Activated naive CD8-positive, alpha-beta T cell treated with anti-CD3 and anti-CD28 coated beads, Interleukin-2, amount 10 ng/mL, durations not matched to agents 7 days and 5 days (primary cell): Measurements from ENCODE around the gene PTPN1. TPM values are rescaled to one million over a fixed set of nuclear protein-coding genes. Genes with fewer than 3 reads are reported as not detected.
"Not testable (repeated sequence)": the region's sequence is repeated elsewhere in the genome, so short reads cannot be mapped to it uniquely, and the experiment has no call there.

Experiments used
- ATAC-seq: fragments of 150-1000 bp; cut with Tn5 transposase; one replicate; pipeline ENCODE4 v1.10.0; 2021; ENCODE audit warnings: low read depth, moderate library complexity
- POLR2A ChIA-PET: fragments of 350-600 bp; sonication (Branson Sonifier 250); formaldehyde crosslinking; loops from one replicate; lab custom pipeline; 2021; ENCODE audit warnings: antibody characterized with exemption; lab: Charles Lee
- DNase-seq: peaks from one replicate; pipeline ENCODE4 v3.0.0; 2021
- H3K27ac Mint-ChIP-seq: one replicate; pipeline ENCODE4 v1.8.0; 2022; ENCODE audit warnings: mild to moderate bottlenecking, mixed read lengths
- H3K27me3 Mint-ChIP-seq: one replicate; pipeline ENCODE4 v1.8.0; 2022; ENCODE audit warnings: mild to moderate bottlenecking, moderate library complexity, mixed read lengths
- H3K36me3 Mint-ChIP-seq: one replicate; pipeline ENCODE4 v1.8.0; 2021; ENCODE audit warnings: mild to moderate bottlenecking, mixed read lengths
- H3K4me1 Mint-ChIP-seq: one replicate; pipeline ENCODE4 v1.8.0; 2021; ENCODE audit warnings: mixed read lengths
- H3K4me3 Mint-ChIP-seq: one replicate; pipeline ENCODE4 v1.8.0; 2022; ENCODE audit warnings: mild to moderate bottlenecking, moderate library complexity, mixed read lengths
- H3K9me3 Mint-ChIP-seq: one replicate; pipeline ENCODE4 v1.8.0; 2021; ENCODE audit warnings: mixed read lengths
- total RNA-seq, 2 experiments: library from RNA; stranded (reverse); gene quantifications; one replicate each; pipeline ENCODE4 v1.2.3, GENCODE V29; 2021

PTPN1 gene
- total RNA-seq, 2 experiments from 2014 or later: 65.9 to 67.3 TPM

DNA sequence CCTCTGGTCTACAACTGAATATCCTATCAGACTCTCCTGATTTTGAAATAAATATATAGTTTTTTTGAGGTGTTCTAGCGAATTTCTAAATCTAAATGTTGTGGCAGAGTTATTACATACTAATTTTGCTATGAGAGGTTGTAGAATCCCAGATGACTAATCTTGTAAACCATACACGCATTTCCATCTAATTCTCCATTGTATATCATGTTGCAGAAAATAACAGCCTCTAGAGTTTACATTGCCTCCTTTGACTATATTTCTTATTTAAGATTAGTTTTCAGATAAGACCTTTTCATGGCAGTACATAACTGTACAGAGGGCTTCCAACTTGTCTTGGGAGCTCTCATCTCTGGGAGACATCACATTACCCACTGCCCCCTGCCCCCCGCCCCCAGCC, 22.9 kb downstream of the PTPN1 start:
- H3K4me3 Mint-ChIP-seq: no peak overlapping the region
- no peak for DNase-seq
- H3K4me1 Mint-ChIP-seq: peaks cover 29% of the 10 kb centered on the region
- POLR2A ChIA-PET: no interaction called here
- peaks cover 13% of the 10 kb centered on the region for H3K36me3 Mint-ChIP-seq
- no peaks in the 10 kb centered on the region for H3K9me3 Mint-ChIP-seq
- no peak overlapping the region for H3K27ac Mint-ChIP-seq
- ATAC-seq: no peak
- H3K27me3 Mint-ChIP-seq: no peaks in the 10 kb centered on the region

DNA sequence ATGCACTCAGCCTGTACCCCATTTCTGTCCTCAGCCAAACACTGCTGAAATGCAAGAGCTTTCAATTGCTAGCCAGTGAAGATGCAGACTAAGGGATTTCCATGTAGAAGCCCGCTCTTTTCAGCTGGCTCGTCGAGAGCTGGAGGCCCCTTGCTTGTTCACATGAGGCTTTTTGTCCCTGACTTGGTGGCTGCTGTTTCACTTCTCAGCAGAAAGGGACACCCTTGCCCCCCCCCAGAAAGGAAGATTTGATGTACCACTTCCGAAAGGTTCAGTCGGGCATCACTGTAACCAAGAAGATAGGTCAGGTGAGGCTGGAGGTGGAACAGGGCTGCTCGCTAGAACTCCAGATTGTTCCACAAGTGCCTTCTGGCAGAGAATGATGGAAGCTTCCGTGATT, 23.3 kb downstream of the PTPN1 start:
- POLR2A ChIA-PET: no interaction called here
- H3K36me3 Mint-ChIP-seq: peaks cover 16% of the 10 kb centered on the region

DNA sequence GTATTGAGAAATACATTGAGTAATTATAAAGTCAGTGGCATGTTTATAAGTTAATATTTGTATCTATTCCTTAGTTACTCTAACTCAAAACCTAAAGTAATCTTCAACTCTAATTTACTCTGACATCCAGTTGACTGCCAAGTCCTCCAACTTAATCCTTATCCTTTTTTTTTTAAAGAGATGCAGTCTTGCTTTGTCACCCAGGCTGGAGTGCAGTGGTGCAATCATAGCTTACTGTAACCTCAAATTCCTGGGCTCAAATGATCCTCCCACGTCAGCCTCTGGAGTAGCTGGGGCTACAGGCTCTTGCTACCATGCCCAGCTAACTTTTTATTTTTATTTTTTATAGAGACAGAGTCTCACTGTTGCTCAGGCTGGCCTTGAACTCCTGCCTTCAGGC, 24.4 kb downstream of the PTPN1 start:
- Mint-ChIP-seq H3K36me3 (peaks cover 16% of the 10 kb centered on the region), H3K27me3 (no peaks in the 10 kb centered on the region), H3K4me1 (peaks cover 29% of the 10 kb centered on the region), H3K27ac (no peak overlapping the region), H3K4me3 (no peak overlapping the region), H3K9me3 (no peaks in the 10 kb centered on the region)
- no peak for DNase-seq
- POLR2A ChIA-PET: no interaction called here
- ATAC-seq: no peak

More for the DNA sequence above, 23.3 kb downstream of the PTPN1 start:
- no peak overlapping the region for H3K4me3 Mint-ChIP-seq
- peaks cover 32% of the 10 kb centered on the region for H3K4me1 Mint-ChIP-seq
- no peak overlapping the region for H3K27ac Mint-ChIP-seq
- no peaks in the 10 kb centered on the region for H3K9me3 Mint-ChIP-seq
- no peak for DNase-seq
- H3K27me3 Mint-ChIP-seq: no peaks in the 10 kb centered on the region
- ATAC-seq: no peak

DNA sequence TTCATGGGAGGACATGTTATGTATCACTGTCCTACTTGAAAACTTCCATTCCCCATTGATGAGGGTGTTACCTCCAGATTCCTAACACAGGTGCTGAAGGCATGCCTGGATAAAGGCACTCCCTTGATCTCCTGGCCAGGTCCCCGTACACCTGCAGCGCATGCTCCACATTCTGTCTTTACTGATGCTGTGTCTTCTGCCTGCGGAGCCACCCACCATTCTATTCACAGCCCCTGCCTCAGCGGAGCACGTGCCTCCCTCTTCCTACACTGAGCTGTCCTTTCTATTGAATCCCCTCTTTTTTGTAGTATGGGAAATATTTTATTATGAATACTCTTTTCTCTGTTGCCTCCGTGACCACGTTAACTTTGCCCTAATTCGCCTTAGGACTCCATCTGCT, 25.0 kb downstream of the PTPN1 start:
- Mint-ChIP-seq H3K4me1 (peaks cover 29% of the 10 kb centered on the region), H3K27me3 (no peaks in the 10 kb centered on the region), H3K4me3 (no peak overlapping the region), H3K27ac (no peak overlapping the region), H3K9me3 (no peaks in the 10 kb centered on the region), H3K36me3 (peaks cover 16% of the 10 kb centered on the region)
- no peak for ATAC-seq
- no peak for DNase-seq
- POLR2A ChIA-PET: no interaction called here

DNA sequence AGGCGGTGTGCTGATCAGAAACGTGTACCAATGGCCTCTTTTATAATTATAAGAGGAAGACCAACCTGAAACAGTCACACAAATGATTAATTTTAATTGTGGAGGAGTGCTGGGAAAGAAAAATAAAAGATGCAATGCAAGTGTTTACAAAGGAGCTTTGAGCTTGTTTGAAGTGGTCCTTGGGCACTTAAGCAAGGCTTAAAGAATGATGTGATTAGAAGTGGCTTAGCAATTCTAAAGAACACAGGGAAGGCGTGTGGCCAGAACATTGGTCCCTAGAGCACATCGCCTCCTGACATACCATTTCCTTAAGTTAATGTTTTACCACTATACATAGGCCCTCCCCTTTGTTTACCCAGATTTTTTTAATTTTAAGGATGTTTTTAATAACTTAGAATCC, 26.1 kb downstream of the PTPN1 start:
- Mint-ChIP-seq H3K27ac (no peak overlapping the region), H3K9me3 (no peaks in the 10 kb centered on the region)
- POLR2A ChIA-PET: no interaction called here

DNA sequence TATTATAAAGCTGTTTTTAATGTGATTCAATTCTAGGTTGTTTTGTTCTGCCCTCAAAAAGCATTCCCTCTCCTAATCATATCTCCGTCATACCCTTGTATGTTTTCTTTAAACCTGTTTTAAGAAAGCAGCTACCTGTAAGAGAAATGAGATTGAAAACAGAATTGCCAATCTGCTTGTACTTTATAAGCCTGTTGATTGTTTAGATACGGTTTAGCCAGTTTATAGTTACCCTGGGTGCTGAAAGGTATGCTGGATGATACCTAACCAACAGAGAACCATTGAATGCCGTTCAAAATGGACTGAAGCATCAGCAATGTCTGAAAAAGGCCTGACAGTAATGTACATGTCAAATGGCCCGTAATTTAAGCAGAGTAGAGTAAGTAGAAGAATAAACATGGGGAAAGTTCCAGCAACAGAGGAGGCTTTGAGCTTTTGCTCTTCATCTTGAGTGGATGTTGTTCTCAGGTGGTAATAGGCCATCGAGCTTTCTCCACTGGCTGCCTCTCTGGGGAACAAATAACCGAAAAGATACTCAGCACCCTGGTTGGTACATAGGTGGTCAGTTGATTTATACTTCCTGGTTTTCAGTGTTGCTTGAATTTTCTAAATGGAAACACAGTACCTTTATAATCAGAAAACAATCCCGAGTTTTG, 27.5 kb downstream of the PTPN1 start:
- peaks cover 25% of the 10 kb centered on the region for H3K36me3 Mint-ChIP-seq
- H3K4me3 Mint-ChIP-seq: no peak overlapping the region
- H3K27ac Mint-ChIP-seq: no peak overlapping the region
- ATAC-seq: no peak
- POLR2A ChIA-PET: interaction anchor here (0.7 kb wide), 1 partner anchor 14 kb away, joined by 3 read pairs; no protein-coding TSS in a partner anchor
- DNase-seq: no peak
- peaks cover 38% of the 10 kb centered on the region for H3K4me1 Mint-ChIP-seq
- no peaks in the 10 kb centered on the region for H3K9me3 Mint-ChIP-seq
- no peaks in the 10 kb centered on the region for H3K27me3 Mint-ChIP-seq

More for the DNA sequence above, 26.1 kb downstream of the PTPN1 start:
- H3K4me1 Mint-ChIP-seq: peaks cover 31% of the 10 kb centered on the region
- peaks cover 18% of the 10 kb centered on the region for H3K36me3 Mint-ChIP-seq
- H3K4me3 Mint-ChIP-seq: no peak overlapping the region
- no peaks in the 10 kb centered on the region for H3K27me3 Mint-ChIP-seq
- no peak for ATAC-seq
- DNase-seq: no peak

DNA sequence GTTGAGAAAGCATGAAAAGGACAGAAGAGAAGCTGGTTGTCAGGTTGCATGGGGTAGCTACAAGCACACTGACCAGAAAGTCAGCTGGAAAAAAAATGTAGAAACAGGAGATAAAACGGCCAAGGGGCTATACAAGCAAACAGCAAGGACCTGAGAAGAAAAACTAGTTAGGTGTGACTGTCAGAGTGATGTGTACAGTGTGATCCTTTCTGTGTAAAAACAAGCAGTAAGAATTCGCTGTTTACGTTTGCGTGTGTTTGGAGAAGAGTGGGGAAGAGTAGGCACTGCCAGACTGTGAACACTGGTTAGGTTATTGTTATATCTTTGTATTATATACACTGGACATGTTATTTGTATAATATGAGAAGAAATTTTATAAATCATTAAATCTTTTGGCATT, 28.1 kb downstream of the PTPN1 start:
- Mint-ChIP-seq H3K36me3 (peaks cover 26% of the 10 kb centered on the region), H3K4me3 (no peak overlapping the region), H3K27me3 (no peaks in the 10 kb centered on the region), H3K9me3 (no peaks in the 10 kb centered on the region), H3K27ac (no peak overlapping the region), H3K4me1 (peaks cover 38% of the 10 kb centered on the region)
- POLR2A ChIA-PET: interaction anchor here (0.7 kb wide), 2 partner anchors 12 to 14 kb away, joined by 3 to 5 read pairs; no protein-coding TSS in a partner anchor
- ATAC-seq (no peak), DNase-seq (no peak)

DNA sequence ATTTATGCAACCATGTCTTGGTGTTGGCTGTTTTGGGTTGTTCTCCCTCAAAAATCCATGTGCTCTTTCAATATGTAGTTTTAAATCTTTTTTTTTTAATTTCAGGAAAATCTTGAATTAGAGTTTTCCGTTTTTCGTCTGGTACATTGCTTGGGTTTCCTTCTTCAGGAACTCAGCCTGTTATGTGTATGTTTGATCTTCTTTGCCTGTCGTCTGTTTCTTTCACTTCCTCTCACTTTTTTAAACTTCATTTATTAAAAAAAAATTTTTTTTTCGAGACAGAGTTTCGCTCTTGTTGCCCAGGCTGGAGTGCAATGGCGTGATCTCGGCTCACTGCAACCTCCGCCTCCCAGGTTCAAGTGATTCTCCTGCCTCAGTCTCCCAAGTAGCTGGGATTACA, 29.6 kb downstream of the PTPN1 start:
- POLR2A ChIA-PET, H3K4me3 Mint-ChIP-seq, DNase-seq, H3K9me3 Mint-ChIP-seq, H3K27ac Mint-ChIP-seq, H3K27me3 Mint-ChIP-seq, ATAC-seq: not testable (repeated sequence)
- Mint-ChIP-seq H3K36me3 (peaks cover 33% of the 10 kb centered on the region), H3K4me1 (peaks cover 42% of the 10 kb centered on the region)

DNA sequence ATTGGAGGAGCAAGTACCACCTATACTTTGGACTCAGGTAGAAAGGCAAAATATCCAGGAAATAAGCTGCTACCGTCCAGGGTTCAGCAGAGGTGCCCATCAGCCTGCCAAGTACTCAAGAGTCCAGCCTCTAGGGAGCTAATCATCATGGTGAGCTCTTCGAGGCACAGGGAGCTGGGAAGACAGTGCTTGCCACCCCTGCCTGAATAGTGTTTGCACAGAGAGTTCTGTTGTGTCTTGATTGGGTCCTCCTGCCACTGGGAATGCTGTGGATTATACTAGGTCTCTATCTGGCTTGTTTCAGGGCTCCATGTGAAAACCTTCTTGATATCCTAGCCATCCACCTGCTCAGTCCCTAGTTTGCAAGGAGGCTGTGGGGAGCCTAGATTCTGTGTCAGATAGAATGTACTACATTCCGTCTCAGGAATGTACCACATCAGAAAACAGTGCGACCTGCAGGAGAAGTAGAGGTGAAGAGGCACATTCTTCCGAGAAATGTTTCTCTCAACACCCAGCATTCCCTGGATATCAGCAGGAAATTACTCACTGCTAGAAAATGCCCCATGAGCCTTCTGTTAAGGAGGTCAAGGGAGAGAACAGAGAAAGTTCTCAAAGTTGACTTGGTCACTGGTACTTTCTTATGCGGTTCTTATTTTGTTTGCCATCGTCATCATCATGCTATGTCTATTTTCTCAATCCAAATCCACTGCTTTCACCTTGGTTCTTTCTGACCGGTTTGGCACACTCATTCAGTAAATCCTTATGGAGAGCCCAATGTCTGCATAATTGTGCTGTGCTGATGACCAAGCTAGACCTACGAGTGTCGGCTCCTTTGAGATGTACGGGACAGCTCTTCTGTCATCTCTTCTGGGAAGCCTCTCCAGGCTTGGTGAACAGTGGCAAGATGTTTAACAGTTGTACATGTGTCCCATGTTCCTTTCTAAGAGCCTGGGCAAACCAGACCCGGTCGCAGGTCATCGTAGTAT, 30.7 kb downstream of the PTPN1 start:
- no peak for ATAC-seq
- POLR2A ChIA-PET: interaction anchor here (0.6 to 1.4 kb wide), 4 partner anchors 10 to 367 kb away, joined by 3 to 4 read pairs (median 3); partner anchors contain the start of gene BCAS4
- no peak overlapping the region for H3K27ac Mint-ChIP-seq

DNA sequence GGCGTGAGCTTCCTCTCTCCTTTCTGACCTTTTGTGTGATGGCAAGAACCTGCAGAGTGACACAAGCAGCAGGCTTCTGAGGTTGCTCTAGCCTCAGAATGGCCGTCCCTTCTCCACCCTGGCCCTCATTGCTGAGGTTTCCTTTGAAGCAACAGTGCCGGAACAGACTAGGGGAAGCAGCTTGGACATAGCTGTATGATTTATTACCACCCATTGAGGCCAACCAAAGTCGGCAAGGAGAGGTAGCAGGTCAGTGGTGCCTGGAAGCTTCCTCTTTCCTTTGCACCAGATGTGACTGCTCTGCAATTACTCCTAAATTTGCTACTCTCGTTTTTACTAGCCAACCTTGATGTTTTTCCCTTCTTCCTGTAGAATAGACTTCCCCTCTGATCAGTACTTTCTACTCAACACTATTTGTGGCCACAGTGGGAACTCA, 31.4 kb downstream of the PTPN1 start:
- Mint-ChIP-seq H3K4me3 (no peak overlapping the region), H3K9me3 (no peaks in the 10 kb centered on the region), H3K27me3 (no peaks in the 10 kb centered on the region), H3K36me3 (peaks cover 32% of the 10 kb centered on the region), H3K4me1 (peaks cover 53% of the 10 kb centered on the region), H3K27ac (no peak overlapping the region)
- POLR2A ChIA-PET: interaction anchor here (0.6 to 1.4 kb wide), 4 partner anchors 9 to 368 kb away, joined by 3 to 4 read pairs (median 3); partner anchors contain the start of gene BCAS4
- DNase-seq: no peak
- no peak for ATAC-seq

More for the DNA sequence above, 30.7 kb downstream of the PTPN1 start:
- peaks cover 30% of the 10 kb centered on the region for H3K36me3 Mint-ChIP-seq
- no peak overlapping the region for H3K4me3 Mint-ChIP-seq
- H3K27me3 Mint-ChIP-seq: no peaks in the 10 kb centered on the region
- H3K9me3 Mint-ChIP-seq: no peaks in the 10 kb centered on the region
- no peak for DNase-seq
- H3K4me1 Mint-ChIP-seq: peaks cover 45% of the 10 kb centered on the region

DNA sequence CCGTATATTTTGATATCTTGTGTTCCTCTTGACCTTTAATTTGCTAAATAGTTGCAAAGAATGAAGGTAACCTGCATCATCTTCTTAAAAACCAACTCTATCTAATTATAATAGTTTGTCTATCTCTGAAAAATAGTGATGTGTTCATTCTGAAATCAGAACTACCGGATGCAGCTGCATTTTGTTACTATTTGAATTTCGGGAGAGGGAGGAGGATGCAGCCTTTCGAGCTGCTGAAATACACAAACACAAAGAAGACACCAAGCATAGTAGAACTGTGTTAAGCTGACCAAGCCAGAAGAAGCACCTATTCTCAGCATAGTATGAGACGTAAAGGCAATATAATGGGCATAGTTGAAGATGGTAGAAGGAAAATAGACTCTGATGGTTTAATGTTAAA, 33.1 kb downstream of the PTPN1 start:
- POLR2A ChIA-PET: no interaction called here
- Mint-ChIP-seq H3K4me3 (no peak overlapping the region), H3K4me1 (peaks cover 55% of the 10 kb centered on the region), H3K9me3 (no peaks in the 10 kb centered on the region), H3K27me3 (no peaks in the 10 kb centered on the region), H3K36me3 (peaks cover 32% of the 10 kb centered on the region), H3K27ac (peak overlapping the region; percentile 22)
- DNase-seq (no peak), ATAC-seq (no peak)

DNA sequence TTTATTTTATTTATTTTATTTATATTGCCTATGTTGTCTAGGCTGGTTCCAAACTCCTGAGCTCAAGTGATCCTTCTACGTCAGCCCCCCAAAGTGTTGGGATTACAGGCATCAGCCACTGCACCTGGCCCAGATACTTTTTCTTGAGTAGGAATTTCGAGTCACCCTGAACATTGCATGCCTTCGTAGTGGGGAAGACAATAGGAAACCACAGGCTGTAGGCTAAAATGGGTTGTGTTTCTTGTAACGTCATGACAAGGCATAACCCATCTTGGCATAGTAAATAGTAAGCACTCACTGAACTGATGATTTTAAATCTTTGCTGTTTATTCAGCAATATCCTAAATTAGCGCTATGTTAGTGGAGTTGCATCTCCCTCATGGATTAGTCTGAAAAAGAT, 34.9 kb downstream of the PTPN1 start:
- Mint-ChIP-seq H3K27me3 (no peaks in the 10 kb centered on the region), H3K36me3 (peaks cover 39% of the 10 kb centered on the region), H3K27ac (peak overlapping the region; percentile 27), H3K4me1 (peaks cover 67% of the 10 kb centered on the region), H3K4me3 (peak overlapping the region; percentile 85), H3K9me3 (no peaks in the 10 kb centered on the region)
- no peak for DNase-seq
- POLR2A ChIA-PET: interaction anchor here (1.4 to 3.8 kb wide), 2 partner anchors 29 to 34 kb away, joined by 3 to 15 read pairs; partner anchors contain the start of gene PTPN1
- no peak for ATAC-seq

DNA sequence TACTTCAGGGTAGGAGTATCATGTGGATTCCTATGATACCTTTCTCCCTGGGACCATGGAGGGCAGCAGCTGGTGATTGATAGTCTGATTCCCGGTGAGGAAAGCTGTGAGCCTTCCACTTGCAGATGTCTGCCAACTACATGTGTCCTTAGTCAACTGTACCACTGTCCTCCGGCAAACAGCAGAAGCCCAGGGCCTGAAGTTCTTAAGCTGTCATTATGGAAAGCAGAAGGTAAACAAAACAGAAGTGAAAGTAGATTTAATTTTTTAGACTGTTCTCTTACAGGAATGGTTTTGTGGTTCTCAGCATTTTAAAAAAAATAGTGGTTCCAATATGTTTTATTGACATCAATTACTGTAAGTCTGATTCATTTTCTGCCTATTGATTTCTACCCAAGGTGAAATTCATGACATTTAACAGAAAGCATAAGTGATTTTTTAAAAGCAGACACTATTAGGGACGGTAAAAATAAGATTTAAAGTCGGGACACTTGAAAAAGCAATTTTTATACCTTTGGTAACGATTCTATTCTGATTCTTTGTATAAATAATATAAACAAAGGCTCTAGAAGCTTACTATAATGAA, 36.6 kb downstream of the PTPN1 start:
- peak; percentile 35 for ATAC-seq
- Mint-ChIP-seq H3K27ac (peak overlapping the region; percentile 81), H3K4me3 (peak overlapping the region; percentile 85), H3K36me3 (peaks cover 41% of the 10 kb centered on the region), H3K9me3 (no peaks in the 10 kb centered on the region), H3K27me3 (no peaks in the 10 kb centered on the region), H3K4me1 (peaks cover 62% of the 10 kb centered on the region)
- POLR2A ChIA-PET: interaction anchor here (1.1 to 3.8 kb wide), 4 partner anchors 24 to 356 kb away, joined by 3 to 15 read pairs (median 4); partner anchors contain the start of gene PTPN1
- DNase-seq: no peak
